Adrenal gland (tissue), 12 donors: ENCODE data around the gene CADPS. TPM values are rescaled to one million over a fixed set of nuclear protein-coding genes. Genes with fewer than 3 reads are reported as not detected.
A peak's percentile ranks its signal among the peaks of the same experiment; 100 is the strongest.

Experiments used
- DNase-seq, 7 donors: peaks; one replicate each; pipeline ENCODE4 v3.0.0-alpha.2; 2019 to 2020
- H3K27ac ChIP-seq, 5 donors: fragments of 200-600 bp; sonication (generic) in 4 of 5; 1 replicate in 3 of 5; 2 replicates in 2 of 5; pipeline versions ENCODE4 v1.5.1 to v1.8.0; 2016 to 2020; ENCODE audit warnings: mild to moderate bottlenecking in 1 of 5
- H3K27me3 ChIP-seq: fragments of 200-600 bp; 2 replicates; pipeline ENCODE4 v1.8.0; 2021
- H3K36me3 ChIP-seq, 2 donors: fragments of 200-600 bp; replicated peaks in 1 of 2; 1 replicate in 1 of 2; 2 replicates in 1 of 2; pipeline versions ENCODE4 v1.5.1 to v1.8.0; 2018 to 2022
- H3K4me1 ChIP-seq, 2 donors: fragments of 200-600 bp; replicated peaks in 1 of 2; 1 replicate in 1 of 2; 2 replicates in 1 of 2; pipeline versions ENCODE4 v1.5.1 to v1.8.0; 2018 to 2021
- H3K4me3 ChIP-seq, 4 donors: fragments of 200-600 bp; sonication (generic) in 3 of 4; one replicate each; pipeline ENCODE4 v1.5.1; 2016 to 2018
- H3K9me3 ChIP-seq, 3 donors: fragments of 200-600 bp; sonication (generic) in 1 of 3; replicated peaks in 1 of 3; 1 replicate in 2 of 3; 2 replicates in 1 of 3; pipeline versions ENCODE4 v1.5.1 to v1.8.0; 2016 to 2021
- POLR2A ChIP-seq, 2 donors: fragments of 450-650 bp; IDR thresholded peaks; one replicate each; pipeline ENCODE4 v1.6.1; 2017; ENCODE audit warnings: antibody characterized with exemption in 2 of 2, mild to moderate bottlenecking in 2 of 2, moderate library complexity in 1 of 2
- WGBS, 4 donors: extraction: QIAGEN DNeasy Blood & Tissue Kit in 2 of 4; methylation state at CpG; one replicate each; pipeline versions ENCODE4 v1.1.5 to v1.1.7; 2013 to 2017; 5-methylcytosine and 5-hydroxymethylcytosine counted together
- intact Hi-C, 2 donors: fragments of 100-400 bp; cut with DNase I; formaldehyde crosslinking; loops; one replicate each; pipeline versions ENCODE4 v1.14.1 to v1.15.0; 2022 to 2023
- polyA plus RNA-seq, 3 donors: library from polyadenylated mRNA; stranded (reverse); fragments of 200-250 nt in 2 of 3; fragments of 350-450 nt in 1 of 3; fragmentation: Illumina TruSeq in 1 of 3; extraction: RNeasy Lipid Tissue Mini Kit (QIAGEN cat#74804) in 1 of 3; gene quantifications; one replicate each; pipeline ENCODE4 v1.2.3, GENCODE V29; 2013 to 2014
- total RNA-seq, 9 donors: library from RNA; depleted of rRNA in 4 of 9; stranded (reverse); fragments of >200 nt in 4 of 9; fragments of 120-200 nt in 1 of 9; fragmentation: NEBNext Ultra II Directional in 1 of 9; extraction: Animal tissue kit (Norgen Biotek cat#: 25700) in 1 of 9; gene quantifications; one replicate each; pipeline versions ENCODE4 v1.1.0 to v1.2.4, GENCODE V29; 2013 to 2023
- TF ChIP-seq, protein P1 (sequence below), 6 experiments: fragments of 450-650 bp in 4 of 6; fragments of 200-600 bp in 2 of 6; sonication (generic) in 1 of 6; IDR thresholded peaks; 1 replicate in 5 of 6; 2 replicates in 1 of 6; pipeline versions ENCODE4 v1.5.1 to v1.8.0; 2016 to 2021; ENCODE audit warnings: antibody characterized with exemption in 6 of 6, mild to moderate bottlenecking in 2 of 6, moderate library complexity in 1 of 6
- donor health status: healthy with polysubstance abuse.
- donor health status: Bipolar disorder and iron deficiency.
- donor health status: DM: yes; HTN: yes; CAD: no.
- donor health status: DM: no; HTN: no; CAD: no.
- donor health status: DM: no; HTN: no; CAD: no.
- donor health status: DM: yes; HTN: yes; CAD: no.

Gene CADPS
- total and polyA plus RNA-seq, 12 donors = 0.24 to 36.5 (median 11.2) TPM; not detected in 2

DNA sequence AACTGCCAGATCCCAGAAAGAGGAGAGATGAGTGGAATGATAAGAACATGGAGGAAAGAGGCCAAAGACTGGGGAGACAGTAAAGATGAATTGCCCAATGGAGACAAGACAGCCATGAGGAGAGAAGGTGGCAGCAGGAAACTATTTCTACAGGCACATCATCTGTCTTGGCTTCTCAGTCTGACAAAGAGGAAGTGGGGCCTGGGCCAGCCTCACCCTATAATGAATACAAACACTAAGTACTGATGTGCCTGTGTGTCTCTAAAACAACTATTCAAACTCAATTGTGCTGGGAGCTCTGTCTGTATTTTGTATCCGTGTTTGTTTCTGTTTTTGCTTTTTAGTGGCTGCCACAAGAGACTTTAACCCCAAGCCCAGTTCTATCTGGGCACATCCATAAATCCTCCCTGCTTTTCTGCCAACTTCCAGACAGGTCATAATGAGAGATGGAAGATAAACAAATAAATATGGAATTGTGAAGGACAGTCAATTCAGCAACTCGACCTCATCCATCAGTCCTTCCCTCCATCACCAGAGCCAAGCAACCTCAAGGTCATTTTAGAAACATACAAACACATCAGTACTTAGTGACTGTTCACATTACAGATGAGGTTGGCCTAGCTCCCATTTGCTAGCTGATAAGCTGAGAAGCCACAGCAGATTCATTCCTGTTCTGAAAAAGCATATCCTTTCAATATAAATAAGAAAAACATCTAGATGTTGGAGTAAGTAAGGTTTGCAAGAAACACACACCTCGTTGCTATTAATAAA, 116.7 kb downstream of the CADPS start:
- DNase-seq = peak in 3 of 7 donors; percentile 10 to 55 (median 30)
- H3K9me3 ChIP-seq = no peaks in the 10 kb centered on the region
- H3K36me3 ChIP-seq = no peaks in the 10 kb centered on the region
- TF ChIP-seq, protein P1, sequence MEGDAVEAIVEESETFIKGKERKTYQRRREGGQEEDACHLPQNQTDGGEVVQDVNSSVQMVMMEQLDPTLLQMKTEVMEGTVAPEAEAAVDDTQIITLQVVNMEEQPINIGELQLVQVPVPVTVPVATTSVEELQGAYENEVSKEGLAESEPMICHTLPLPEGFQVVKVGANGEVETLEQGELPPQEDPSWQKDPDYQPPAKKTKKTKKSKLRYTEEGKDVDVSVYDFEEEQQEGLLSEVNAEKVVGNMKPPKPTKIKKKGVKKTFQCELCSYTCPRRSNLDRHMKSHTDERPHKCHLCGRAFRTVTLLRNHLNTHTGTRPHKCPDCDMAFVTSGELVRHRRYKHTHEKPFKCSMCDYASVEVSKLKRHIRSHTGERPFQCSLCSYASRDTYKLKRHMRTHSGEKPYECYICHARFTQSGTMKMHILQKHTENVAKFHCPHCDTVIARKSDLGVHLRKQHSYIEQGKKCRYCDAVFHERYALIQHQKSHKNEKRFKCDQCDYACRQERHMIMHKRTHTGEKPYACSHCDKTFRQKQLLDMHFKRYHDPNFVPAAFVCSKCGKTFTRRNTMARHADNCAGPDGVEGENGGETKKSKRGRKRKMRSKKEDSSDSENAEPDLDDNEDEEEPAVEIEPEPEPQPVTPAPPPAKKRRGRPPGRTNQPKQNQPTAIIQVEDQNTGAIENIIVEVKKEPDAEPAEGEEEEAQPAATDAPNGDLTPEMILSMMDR (IDR thresholded peaks at IDR 0.05) = no peak
- no peak for TF ChIP-seq POLR2A (IDR thresholded peaks at IDR 0.05)
- H3K4me3 ChIP-seq = no peak overlapping the region
- no peaks in the 10 kb centered on the region for H3K27me3 ChIP-seq
- no peaks in the 10 kb centered on the region for H3K4me1 ChIP-seq
- WGBS, 4 donors = 15 to 28% (median 25%) methylated on average over 3 of the region's 3 CpGs
- no peak overlapping the region for H3K27ac ChIP-seq
- intact Hi-C loops = no loop called here

DNA sequence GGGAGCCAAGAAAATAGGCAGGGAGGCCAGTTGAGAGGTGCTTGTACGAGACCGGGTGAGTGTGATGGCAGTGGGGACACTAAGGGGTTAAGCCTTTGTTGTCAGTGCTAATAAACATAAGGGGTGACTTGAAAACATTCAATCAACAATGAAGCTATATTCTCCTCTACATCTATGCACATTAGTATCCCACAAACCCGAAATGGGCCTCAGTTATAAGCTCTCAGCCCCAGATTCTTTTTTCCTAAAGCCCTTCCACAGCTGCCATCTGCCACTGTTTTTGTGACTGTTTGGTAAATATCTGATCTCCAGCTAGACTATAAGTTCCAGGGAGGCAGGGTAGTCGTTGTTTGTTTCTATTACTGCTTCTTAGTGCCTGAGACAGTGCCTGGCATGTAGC, 118.2 kb downstream of the CADPS start:
- Histone ChIP-seq H3K9me3 (no peaks in the 10 kb centered on the region), H3K4me1 (no peaks in the 10 kb centered on the region), H3K27ac (no peak overlapping the region), H3K36me3 (no peaks in the 10 kb centered on the region), H3K4me3 (no peak overlapping the region), H3K27me3 (no peaks in the 10 kb centered on the region)
- TF ChIP-seq, protein P1 (IDR thresholded peaks at IDR 0.05) = no peak
- TF ChIP-seq POLR2A (IDR thresholded peaks at IDR 0.05) = no peak
- intact Hi-C loops = no loop called here
- no peak for DNase-seq
- WGBS, 4 donors = 72 to 81% (median 76%) methylated on average over 4 of the region's 4 CpGs

DNA sequence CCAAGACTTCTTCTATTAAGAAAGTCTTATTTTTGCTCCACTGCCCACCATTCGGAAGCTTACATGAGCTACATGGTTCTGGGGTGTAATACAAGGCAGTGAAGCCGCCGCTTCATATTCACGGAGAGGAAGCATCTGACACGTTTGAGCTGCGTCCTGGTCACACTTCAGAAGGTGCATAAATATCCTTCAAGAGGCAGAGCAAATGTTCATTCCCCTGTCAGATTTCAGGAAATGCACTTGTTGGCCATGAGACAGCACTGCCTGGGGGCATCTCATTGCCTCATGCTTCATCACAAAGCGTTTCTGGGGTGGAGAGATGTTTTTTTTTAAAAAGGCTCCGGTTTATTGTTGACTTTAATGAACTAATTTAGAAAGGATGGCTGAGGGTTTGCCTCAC, 119.9 kb downstream of the CADPS start:
- Histone ChIP-seq H3K27ac (peak overlapping the region in 1 of 5 donors; percentile 7), H3K27me3 (peaks cover 5% of the 10 kb centered on the region), H3K36me3 (no peaks in the 10 kb centered on the region), H3K4me1 (no peaks in the 10 kb centered on the region), H3K4me3 (no peak overlapping the region), H3K9me3 (no peaks in the 10 kb centered on the region)
- TF ChIP-seq, protein P1 (IDR thresholded peaks at IDR 0.05) = no peak
- TF ChIP-seq POLR2A (IDR thresholded peaks at IDR 0.05) = no peak
- intact Hi-C loops = no loop called here
- 68 to 81% (median 70%) methylated on average over 8 of the region's 8 CpGs for WGBS, 4 donors
- DNase-seq = peak in 2 of 7 donors; percentile 23 to 81

GRCh38 chr3:62749657-62750056, 125.6 kb downstream of the CADPS start:
- Histone ChIP-seq H3K27me3 (peaks cover 5% of the 10 kb centered on the region), H3K4me3 (no peak overlapping the region), H3K4me1 (no peaks in the 10 kb centered on the region), H3K36me3 (no peaks in the 10 kb centered on the region), H3K9me3 (no peaks in the 10 kb centered on the region), H3K27ac (peak overlapping the region in 1 of 5 donors; percentile 17)
- intact Hi-C loops = no loop called here
- DNase-seq = no peak
- 60 to 84% (median 68%) methylated on average over 2 of the region's 2 CpGs for WGBS, 4 donors
- no peak for TF ChIP-seq POLR2A (IDR thresholded peaks at IDR 0.05)
- TF ChIP-seq, protein P1 (IDR thresholded peaks at IDR 0.05) = no peak
